ENCODE results near the gene CDKN1C.

GRCh38 chr11:2934611-2935239 is 49.1 kb upstream of the CDKN1C start:
- no peak for TF ChIP-seq CTCF (conservative IDR thresholded peaks at IDR 0.05; ENCODE audit: low read depth, low read length)
- TF ChIP-seq EZH2 (IDR thresholded peaks at IDR 0.05; ENCODE audit: borderline replicate concordance, low read depth, low read length, poor library complexity, severe bottlenecking), result no peak
